ENCODE data around the gene DYNC1H1. TPM values are rescaled to one million over a fixed set of nuclear protein-coding genes. Genes with fewer than 3 reads are reported as not detected.

The DYNC1H1 gene
- total RNA-seq, 2 donors from 2014 or later, result 171 to 219 TPM

DNA sequence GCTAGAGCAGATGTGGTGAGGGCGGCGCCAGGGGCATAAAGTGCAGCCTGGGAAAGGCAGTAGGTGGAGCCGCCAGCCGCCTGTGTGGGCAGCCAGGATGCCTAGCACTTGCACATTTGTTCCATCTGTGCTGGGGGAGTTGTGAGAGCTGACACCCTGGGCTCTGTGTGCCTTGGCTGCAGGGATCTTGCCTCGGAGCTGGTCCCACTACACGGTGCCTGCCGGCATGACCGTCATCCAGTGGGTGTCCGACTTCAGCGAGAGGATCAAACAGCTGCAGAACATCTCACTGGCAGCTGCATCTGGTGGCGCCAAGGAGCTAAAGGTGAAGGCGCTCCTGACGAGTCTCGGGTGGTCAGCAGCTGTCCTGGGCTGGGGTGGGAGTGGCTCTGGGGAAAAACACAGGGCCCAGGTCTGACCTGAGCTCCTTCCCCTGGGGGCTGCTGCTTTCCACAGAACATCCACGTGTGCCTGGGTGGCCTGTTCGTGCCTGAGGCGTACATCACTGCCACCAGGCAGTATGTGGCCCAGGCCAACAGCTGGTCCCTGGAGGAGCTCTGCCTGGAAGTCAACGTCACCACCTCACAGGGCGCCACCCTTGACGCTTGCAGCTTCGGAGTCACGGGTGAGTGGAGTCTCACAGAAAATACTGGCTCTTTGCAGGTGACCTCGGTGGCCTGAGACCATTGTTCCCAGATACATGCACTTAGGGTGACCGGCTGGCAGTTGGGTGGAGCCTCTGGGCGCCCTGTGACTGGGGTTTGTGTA lies 85.1 kb downstream of the DYNC1H1 start:
- H3K36me3 ChIP-seq (replicated peaks in 1 of 2; ENCODE audit: insufficient read depth in 1 of 2, low read depth in 2 of 2), result peaks cover 19 to 39% of the 10 kb centered on the region in 2 donors
- no peaks in the 10 kb centered on the region for H3K27me3 ChIP-seq
- no peak overlapping the region for H3K4me3 ChIP-seq
- H3K9me3 ChIP-seq, result no peaks in the 10 kb centered on the region
- DNase-seq, result no peak
- H3K27ac ChIP-seq, result no peak overlapping the region
- H3K4me1 ChIP-seq, result peaks cover 11% of the 10 kb centered on the region
- no peak for ATAC-seq
- TF ChIP-seq, protein P1, sequence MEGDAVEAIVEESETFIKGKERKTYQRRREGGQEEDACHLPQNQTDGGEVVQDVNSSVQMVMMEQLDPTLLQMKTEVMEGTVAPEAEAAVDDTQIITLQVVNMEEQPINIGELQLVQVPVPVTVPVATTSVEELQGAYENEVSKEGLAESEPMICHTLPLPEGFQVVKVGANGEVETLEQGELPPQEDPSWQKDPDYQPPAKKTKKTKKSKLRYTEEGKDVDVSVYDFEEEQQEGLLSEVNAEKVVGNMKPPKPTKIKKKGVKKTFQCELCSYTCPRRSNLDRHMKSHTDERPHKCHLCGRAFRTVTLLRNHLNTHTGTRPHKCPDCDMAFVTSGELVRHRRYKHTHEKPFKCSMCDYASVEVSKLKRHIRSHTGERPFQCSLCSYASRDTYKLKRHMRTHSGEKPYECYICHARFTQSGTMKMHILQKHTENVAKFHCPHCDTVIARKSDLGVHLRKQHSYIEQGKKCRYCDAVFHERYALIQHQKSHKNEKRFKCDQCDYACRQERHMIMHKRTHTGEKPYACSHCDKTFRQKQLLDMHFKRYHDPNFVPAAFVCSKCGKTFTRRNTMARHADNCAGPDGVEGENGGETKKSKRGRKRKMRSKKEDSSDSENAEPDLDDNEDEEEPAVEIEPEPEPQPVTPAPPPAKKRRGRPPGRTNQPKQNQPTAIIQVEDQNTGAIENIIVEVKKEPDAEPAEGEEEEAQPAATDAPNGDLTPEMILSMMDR (IDR thresholded peaks at IDR 0.05), result no peak
- TF ChIP-seq POLR2A (IDR thresholded peaks at IDR 0.05), result no peak
- 91 to 97% methylated on average over 11 to 25 of the region's 25 CpGs for WGBS, 2 donors
- intact Hi-C loops (cut with DNase I), result loop anchor here (5.0 kb wide), 1 partner anchor 48 kb away; no protein-coding TSS in a partner anchor

DNA sequence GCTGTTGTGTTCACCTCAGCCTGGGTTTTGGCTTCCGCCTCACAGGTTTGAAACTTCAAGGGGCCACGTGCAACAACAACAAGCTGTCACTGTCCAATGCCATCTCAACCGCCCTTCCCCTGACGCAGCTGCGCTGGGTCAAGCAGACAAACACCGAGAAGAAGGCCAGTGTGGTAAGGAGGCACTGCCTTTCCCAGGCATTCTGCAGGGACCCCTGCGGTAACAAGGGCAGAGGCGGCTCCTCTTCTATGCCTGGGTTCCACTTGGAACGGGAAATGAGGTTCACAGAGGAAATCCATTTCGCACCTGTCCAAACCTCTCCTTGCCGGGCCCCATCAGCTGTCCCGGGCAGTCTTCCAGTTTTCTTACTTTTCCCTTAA lies 85.6 kb downstream of the DYNC1H1 start:
- Histone ChIP-seq H3K27me3 (no peaks in the 10 kb centered on the region), H3K4me1 (peaks cover 12% of the 10 kb centered on the region), H3K27ac (no peak overlapping the region), H3K36me3 (replicated peaks in 1 of 2; ENCODE audit: insufficient read depth in 1 of 2, low read depth in 2 of 2) (peaks cover 16 to 34% of the 10 kb centered on the region in 2 donors), H3K9me3 (no peaks in the 10 kb centered on the region), H3K4me3 (no peak overlapping the region)
- TF ChIP-seq, protein P1 (IDR thresholded peaks at IDR 0.05), result no peak
- no peak for TF ChIP-seq POLR2A (IDR thresholded peaks at IDR 0.05)
- WGBS, 2 donors, result 93 to 95% methylated on average over 9 to 12 of the region's 12 CpGs
- ATAC-seq (no peak), DNase-seq (no peak)
- intact Hi-C loops (cut with DNase I), result loop anchor here (5.0 kb wide), 1 partner anchor 47 kb away; no protein-coding TSS in a partner anchor

DNA sequence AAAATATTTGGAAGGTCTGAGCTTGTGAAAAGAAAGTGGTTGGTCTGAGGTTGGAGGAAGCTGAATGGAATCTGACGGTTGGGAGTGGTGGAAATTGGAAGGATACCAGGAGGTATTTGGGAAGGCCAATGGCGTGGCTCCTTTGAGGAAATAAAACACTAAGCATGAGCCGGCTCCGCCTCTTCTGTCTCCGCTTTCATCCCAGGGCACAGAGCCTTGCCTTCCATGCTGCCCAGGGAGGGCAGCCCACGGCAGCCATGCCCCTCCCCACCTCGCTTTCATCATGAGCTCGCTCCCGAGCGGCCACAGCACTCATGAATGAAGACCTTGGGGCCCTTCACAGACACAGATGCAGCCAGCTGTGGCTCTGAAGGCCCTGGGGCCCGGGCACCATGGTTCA lies 86.3 kb downstream of the DYNC1H1 start:
- H3K27ac ChIP-seq, result no peak overlapping the region
- DNase-seq (no peak), ATAC-seq (no peak)
- peaks cover 16 to 34% of the 10 kb centered on the region in 2 donors for H3K36me3 ChIP-seq (replicated peaks in 1 of 2; ENCODE audit: insufficient read depth in 1 of 2, low read depth in 2 of 2)
- TF ChIP-seq, protein P1 (IDR thresholded peaks at IDR 0.05), result no peak
- no peak for TF ChIP-seq POLR2A (IDR thresholded peaks at IDR 0.05)
- H3K4me1 ChIP-seq, result peaks cover 18% of the 10 kb centered on the region
- no peaks in the 10 kb centered on the region for H3K9me3 ChIP-seq
- intact Hi-C loops (cut with DNase I), result loop anchor here (5.0 kb wide), 1 partner anchor 47 kb away; no protein-coding TSS in a partner anchor
- H3K4me3 ChIP-seq, result no peak overlapping the region
- 86 to 93% methylated on average over 11 of the region's 11 CpGs for WGBS, 2 donors
- no peaks in the 10 kb centered on the region for H3K27me3 ChIP-seq

DNA sequence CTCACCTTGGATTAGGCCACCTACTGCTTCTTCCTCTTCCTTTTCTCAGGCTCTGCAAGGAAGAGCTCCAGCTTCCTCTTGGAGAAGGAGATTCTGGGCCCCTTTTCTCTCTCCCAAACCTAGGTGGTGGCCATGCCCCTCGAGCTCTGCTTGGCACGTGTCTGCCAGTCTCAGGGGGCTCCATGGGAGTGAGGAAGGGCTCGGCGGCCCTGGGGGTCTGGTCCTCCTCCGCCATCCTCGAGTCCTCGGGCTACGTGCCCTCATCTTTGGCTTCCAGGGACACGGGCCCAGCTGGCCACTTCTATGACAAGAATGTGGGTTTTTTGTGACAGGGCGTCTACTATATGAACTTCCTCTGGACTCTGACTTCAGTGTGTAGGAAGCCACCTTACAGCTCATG lies 88.1 kb downstream of the DYNC1H1 start:
- Histone ChIP-seq H3K27ac (no peak overlapping the region), H3K4me1 (peaks cover 8% of the 10 kb centered on the region), H3K36me3 (replicated peaks in 1 of 2; ENCODE audit: insufficient read depth in 1 of 2, low read depth in 2 of 2) (peaks cover 16 to 34% of the 10 kb centered on the region in 2 donors), H3K9me3 (no peaks in the 10 kb centered on the region), H3K27me3 (no peaks in the 10 kb centered on the region), H3K4me3 (no peak overlapping the region)
- 93 to 96% methylated on average over 5 to 10 of the region's 10 CpGs for WGBS, 2 donors
- intact Hi-C loops (cut with DNase I), result loop anchor here (5.0 kb wide), 1 partner anchor 45 kb away; no protein-coding TSS in a partner anchor
- ATAC-seq (no peak), DNase-seq (no peak)
- TF ChIP-seq POLR2A (IDR thresholded peaks at IDR 0.05), result no peak
- TF ChIP-seq, protein P1 (IDR thresholded peaks at IDR 0.05), result no peak
